ENCODE results near the gene ADRA2A. TPM values are rescaled to one million over a fixed set of nuclear protein-coding genes. Genes with fewer than 3 reads are reported as not detected.

Gene ADRA2A
- polyA plus RNA-seq, 1 donor (not counting 4 experiments of a cell fraction or from before 2014, with no cell fraction given), result not detected

DNA sequence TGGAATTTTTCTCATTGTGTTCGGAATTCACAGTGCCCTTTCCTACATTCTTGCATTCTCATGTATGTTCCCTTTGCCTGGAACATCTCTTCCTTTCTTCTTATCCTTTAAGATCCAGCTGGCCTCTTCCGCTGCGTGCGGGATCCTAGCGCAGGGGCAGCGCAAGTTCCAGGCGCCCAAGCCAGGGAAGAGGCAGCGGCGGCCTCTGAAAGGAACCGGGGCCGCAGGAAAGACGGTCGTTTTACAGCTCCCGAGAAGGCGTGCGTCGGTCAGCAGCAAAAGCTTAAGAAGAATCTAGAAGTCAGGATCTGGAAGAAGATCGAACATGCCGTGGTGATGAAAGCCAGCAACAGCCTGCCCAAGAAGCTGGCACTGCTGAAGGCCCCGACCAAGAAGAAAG, 28.0 kb downstream of the ADRA2A start:
- no peaks in the 10 kb centered on the region for H3K9me1 ChIP-seq (ENCODE audit: control insufficient read depth, extremely low read depth, insufficient read depth, low read length)
- no peak overlapping the region for H3K4me3 ChIP-seq (ENCODE audit: control insufficient read depth in 2 of 3, extremely low read depth in 1 of 3, insufficient read depth in 2 of 3, low read depth in 1 of 3, low read length in 3 of 3)
- H3K4me1 ChIP-seq (ENCODE audit: control insufficient read depth, extremely low read depth, insufficient read depth, low read length), result no peaks in the 10 kb centered on the region
- H3K4me2 ChIP-seq (ENCODE audit: control insufficient read depth, extremely low read depth, insufficient read depth, low read depth, low read length), result no peak overlapping the region
- no peaks in the 10 kb centered on the region for H3K9me3 ChIP-seq (ENCODE audit: control insufficient read depth, low read depth, low read length)
- no peak overlapping the region for H3K9ac ChIP-seq (ENCODE audit: control insufficient read depth, extremely low read depth, insufficient read depth, low read length)
- dilution Hi-C loops (cut with MboI; ENCODE audit: extremely low pct_ligation_motif_present, low sequenced_read_pairs), result no loop called here
- no peaks in the 10 kb centered on the region for H3K36me3 ChIP-seq (ENCODE audit: control insufficient read depth in 2 of 2, extremely low read depth in 1 of 2, insufficient read depth in 2 of 2, low read length in 2 of 2)
- DNase-seq (ENCODE audit: low read depth, low spot score) (no peak), FAIRE-seq (no peak)
- no peaks in the 10 kb centered on the region for H4K20me1 ChIP-seq (ENCODE audit: control insufficient read depth, extremely low read depth, insufficient read depth, low read length)
- no peaks in the 10 kb centered on the region for H3K79me2 ChIP-seq (ENCODE audit: control insufficient read depth, insufficient read depth, low read length)
- TF ChIP-seq EZH2 (IDR thresholded peaks at IDR 0.05; ENCODE audit: low read length), result no peak
- H3K27me3 ChIP-seq (ENCODE audit: control insufficient read depth, extremely low read depth, insufficient read depth, low read length), result no peaks in the 10 kb centered on the region
- H2AFZ ChIP-seq (ENCODE audit: control insufficient read depth, low read length), result no peak overlapping the region
- H3K27ac ChIP-seq (ENCODE audit: control insufficient read depth, insufficient read depth, low read length), result no peak overlapping the region

DNA sequence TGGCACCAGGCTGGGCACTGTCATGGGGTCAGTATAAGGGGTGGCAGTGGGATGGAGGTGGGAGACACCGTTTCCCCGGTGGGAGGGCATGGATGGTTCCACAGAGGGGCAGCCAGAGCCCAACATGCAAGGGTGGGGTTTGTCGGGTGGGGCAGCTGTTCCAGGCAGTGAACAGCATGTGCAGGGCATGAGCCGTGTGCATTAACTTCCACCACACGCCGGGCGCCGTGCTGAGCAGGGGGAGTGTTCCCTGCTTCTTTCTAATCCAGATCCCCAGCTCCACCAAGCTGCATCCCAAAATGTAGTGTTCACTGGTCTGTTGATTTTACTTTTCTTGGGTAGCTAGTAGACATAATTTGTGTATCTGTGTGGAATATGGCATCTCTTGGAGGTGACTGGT, 29.3 kb downstream of the ADRA2A start:
- TF ChIP-seq CTCF (optimal IDR thresholded peaks at IDR 0.05 in 1 of 3, IDR thresholded peaks at IDR 0.05 in 1 of 3, conservative IDR thresholded peaks at IDR 0.05 in 1 of 3; ENCODE audit: extremely low read depth in 1 of 3, insufficient read depth in 2 of 3, low read length in 3 of 3), result no peak
- no peaks in the 10 kb centered on the region for H3K27me3 ChIP-seq (ENCODE audit: control insufficient read depth, extremely low read depth, insufficient read depth, low read length)
- H3K4me2 ChIP-seq (ENCODE audit: control insufficient read depth, extremely low read depth, insufficient read depth, low read depth, low read length), result no peak overlapping the region
- DNase-seq (ENCODE audit: low read depth, low spot score) (no peak), FAIRE-seq (no peak)
- H3K9me3 ChIP-seq (ENCODE audit: control insufficient read depth, low read depth, low read length), result no peaks in the 10 kb centered on the region
- no peak overlapping the region for H3K4me3 ChIP-seq (ENCODE audit: control insufficient read depth in 2 of 3, extremely low read depth in 1 of 3, insufficient read depth in 2 of 3, low read depth in 1 of 3, low read length in 3 of 3)
- dilution Hi-C loops (cut with MboI; ENCODE audit: extremely low pct_ligation_motif_present, low sequenced_read_pairs), result no loop called here
- no peaks in the 10 kb centered on the region for H3K36me3 ChIP-seq (ENCODE audit: control insufficient read depth in 2 of 2, extremely low read depth in 1 of 2, insufficient read depth in 2 of 2, low read length in 2 of 2)
- H4K20me1 ChIP-seq (ENCODE audit: control insufficient read depth, extremely low read depth, insufficient read depth, low read length), result no peaks in the 10 kb centered on the region
- H3K9me1 ChIP-seq (ENCODE audit: control insufficient read depth, extremely low read depth, insufficient read depth, low read length), result no peaks in the 10 kb centered on the region
- H3K4me1 ChIP-seq (ENCODE audit: control insufficient read depth, extremely low read depth, insufficient read depth, low read length), result no peaks in the 10 kb centered on the region
- H3K9ac ChIP-seq (ENCODE audit: control insufficient read depth, extremely low read depth, insufficient read depth, low read length), result no peak overlapping the region
- H2AFZ ChIP-seq (ENCODE audit: control insufficient read depth, low read length), result no peak overlapping the region
- no peak overlapping the region for H3K27ac ChIP-seq (ENCODE audit: control insufficient read depth, insufficient read depth, low read length)
- H3K79me2 ChIP-seq (ENCODE audit: control insufficient read depth, insufficient read depth, low read length), result no peaks in the 10 kb centered on the region

DNA sequence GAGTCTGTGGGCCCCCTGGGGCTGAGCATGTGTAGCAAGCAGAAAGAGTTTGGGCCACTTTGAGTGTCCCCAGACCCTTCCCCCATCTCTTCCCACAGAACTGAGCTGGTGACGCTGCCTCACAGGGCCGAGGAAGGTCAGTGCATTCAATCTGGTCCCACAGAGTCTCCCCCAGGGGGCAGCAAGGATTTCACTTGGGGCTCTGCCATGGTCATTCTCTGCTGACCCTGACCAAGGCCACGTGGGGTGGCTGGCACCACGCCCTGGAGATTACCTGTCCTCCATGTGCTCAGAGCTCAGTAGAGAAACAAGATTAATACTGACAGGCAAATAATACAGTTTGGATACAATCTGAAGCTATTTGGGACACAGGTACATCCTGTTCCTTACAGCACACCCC, 30.2 kb downstream of the ADRA2A start:
- dilution Hi-C loops (cut with MboI; ENCODE audit: extremely low pct_ligation_motif_present, low sequenced_read_pairs), result no loop called here

More for the DNA sequence above, 30.2 kb downstream of the ADRA2A start:
- FAIRE-seq (no peak), DNase-seq (ENCODE audit: low read depth, low spot score) (no peak)
- H3K4me1 ChIP-seq (ENCODE audit: control insufficient read depth, extremely low read depth, insufficient read depth, low read length), result no peaks in the 10 kb centered on the region
- no peaks in the 10 kb centered on the region for H3K79me2 ChIP-seq (ENCODE audit: control insufficient read depth, insufficient read depth, low read length)
- no peak overlapping the region for H3K27ac ChIP-seq (ENCODE audit: control insufficient read depth, insufficient read depth, low read length)
- no peak overlapping the region for H3K4me2 ChIP-seq (ENCODE audit: control insufficient read depth, extremely low read depth, insufficient read depth, low read depth, low read length)
- H3K9ac ChIP-seq (ENCODE audit: control insufficient read depth, extremely low read depth, insufficient read depth, low read length), result no peak overlapping the region
- H2AFZ ChIP-seq (ENCODE audit: control insufficient read depth, low read length), result no peak overlapping the region
- H3K27me3 ChIP-seq (ENCODE audit: control insufficient read depth, extremely low read depth, insufficient read depth, low read length), result no peaks in the 10 kb centered on the region
- no peaks in the 10 kb centered on the region for H3K9me1 ChIP-seq (ENCODE audit: control insufficient read depth, extremely low read depth, insufficient read depth, low read length)
- no peaks in the 10 kb centered on the region for H3K36me3 ChIP-seq (ENCODE audit: control insufficient read depth in 2 of 2, extremely low read depth in 1 of 2, insufficient read depth in 2 of 2, low read length in 2 of 2)
- no peaks in the 10 kb centered on the region for H3K9me3 ChIP-seq (ENCODE audit: control insufficient read depth, low read depth, low read length)
- no peak overlapping the region for H3K4me3 ChIP-seq (ENCODE audit: control insufficient read depth in 2 of 3, extremely low read depth in 1 of 3, insufficient read depth in 2 of 3, low read depth in 1 of 3, low read length in 3 of 3)
- H4K20me1 ChIP-seq (ENCODE audit: control insufficient read depth, extremely low read depth, insufficient read depth, low read length), result no peaks in the 10 kb centered on the region
- TF ChIP-seq EZH2 (IDR thresholded peaks at IDR 0.05; ENCODE audit: low read length) (no peak), CTCF (optimal IDR thresholded peaks at IDR 0.05 in 1 of 3, IDR thresholded peaks at IDR 0.05 in 1 of 3, conservative IDR thresholded peaks at IDR 0.05 in 1 of 3; ENCODE audit: extremely low read depth in 1 of 3, insufficient read depth in 2 of 3, low read length in 3 of 3) (no peak)
